Choroid plexus epithelial cell (primary cell): Measurements from ENCODE around the gene C21orf58.
A peak's percentile ranks its signal among the peaks of the same experiment; 100 is the strongest.

Experiments used
- DNase-seq: peaks from one replicate; pipeline ENCODE4 v3.0.0-alpha.2; 2010; ENCODE audit warnings: low read depth
- H3K4me3 ChIP-seq: 2 replicates; pipeline ENCODE4 v1.5.1; 2011; ENCODE audit warnings: low read depth, mild to moderate bottlenecking, control low read depth, low read length, moderate library complexity
- TF ChIP-seq, protein P1 (sequence below): conservative IDR thresholded peaks from 2 replicates; pipeline ENCODE4 v1.5.1; 2011; ENCODE audit warnings: low read depth, mild to moderate bottlenecking, control low read depth, inconsistent platforms, low read length, moderate library complexity

The C21orf58 gene

DNA sequence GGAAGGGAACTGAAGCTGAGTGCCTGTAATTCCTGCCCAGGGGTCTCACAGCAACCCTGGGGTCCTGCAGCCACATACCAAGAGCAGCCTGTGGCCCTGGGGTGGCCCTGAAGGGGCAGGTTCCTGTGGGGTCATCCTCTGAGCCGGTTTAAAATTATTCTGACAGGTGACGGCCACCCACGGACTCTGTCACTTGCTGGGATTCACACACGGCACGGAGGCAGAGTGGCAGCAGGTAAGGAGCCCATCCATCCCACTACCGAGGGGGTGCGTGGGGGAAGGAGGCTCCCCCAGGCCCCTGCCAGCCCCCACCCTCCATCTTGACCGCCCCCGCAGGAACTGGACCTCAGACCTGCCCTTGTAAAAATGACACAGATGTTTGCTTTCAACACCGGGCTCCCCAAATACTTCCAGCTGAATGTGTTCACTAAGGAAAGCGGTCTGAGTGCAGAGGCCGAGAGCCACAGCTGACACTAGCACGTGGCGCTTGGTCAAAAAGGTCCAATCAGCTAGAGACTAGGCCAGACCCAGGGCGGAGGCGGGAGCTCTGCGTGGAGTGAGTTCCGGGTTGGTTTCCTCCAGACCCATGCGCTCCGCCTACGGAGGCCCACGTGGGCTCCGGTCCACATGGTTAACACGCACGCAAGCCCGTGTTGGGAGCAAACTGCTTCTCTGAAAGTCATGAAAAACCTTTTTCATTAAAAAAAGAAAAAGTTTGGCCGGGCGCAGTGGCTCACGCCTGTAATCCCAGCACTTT, 27.5 kb downstream of the C21orf58 start:
- TF ChIP-seq, protein P1, sequence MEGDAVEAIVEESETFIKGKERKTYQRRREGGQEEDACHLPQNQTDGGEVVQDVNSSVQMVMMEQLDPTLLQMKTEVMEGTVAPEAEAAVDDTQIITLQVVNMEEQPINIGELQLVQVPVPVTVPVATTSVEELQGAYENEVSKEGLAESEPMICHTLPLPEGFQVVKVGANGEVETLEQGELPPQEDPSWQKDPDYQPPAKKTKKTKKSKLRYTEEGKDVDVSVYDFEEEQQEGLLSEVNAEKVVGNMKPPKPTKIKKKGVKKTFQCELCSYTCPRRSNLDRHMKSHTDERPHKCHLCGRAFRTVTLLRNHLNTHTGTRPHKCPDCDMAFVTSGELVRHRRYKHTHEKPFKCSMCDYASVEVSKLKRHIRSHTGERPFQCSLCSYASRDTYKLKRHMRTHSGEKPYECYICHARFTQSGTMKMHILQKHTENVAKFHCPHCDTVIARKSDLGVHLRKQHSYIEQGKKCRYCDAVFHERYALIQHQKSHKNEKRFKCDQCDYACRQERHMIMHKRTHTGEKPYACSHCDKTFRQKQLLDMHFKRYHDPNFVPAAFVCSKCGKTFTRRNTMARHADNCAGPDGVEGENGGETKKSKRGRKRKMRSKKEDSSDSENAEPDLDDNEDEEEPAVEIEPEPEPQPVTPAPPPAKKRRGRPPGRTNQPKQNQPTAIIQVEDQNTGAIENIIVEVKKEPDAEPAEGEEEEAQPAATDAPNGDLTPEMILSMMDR: no peak
- peak; percentile 78 for DNase-seq
- no peak overlapping the region for H3K4me3 ChIP-seq

DNA sequence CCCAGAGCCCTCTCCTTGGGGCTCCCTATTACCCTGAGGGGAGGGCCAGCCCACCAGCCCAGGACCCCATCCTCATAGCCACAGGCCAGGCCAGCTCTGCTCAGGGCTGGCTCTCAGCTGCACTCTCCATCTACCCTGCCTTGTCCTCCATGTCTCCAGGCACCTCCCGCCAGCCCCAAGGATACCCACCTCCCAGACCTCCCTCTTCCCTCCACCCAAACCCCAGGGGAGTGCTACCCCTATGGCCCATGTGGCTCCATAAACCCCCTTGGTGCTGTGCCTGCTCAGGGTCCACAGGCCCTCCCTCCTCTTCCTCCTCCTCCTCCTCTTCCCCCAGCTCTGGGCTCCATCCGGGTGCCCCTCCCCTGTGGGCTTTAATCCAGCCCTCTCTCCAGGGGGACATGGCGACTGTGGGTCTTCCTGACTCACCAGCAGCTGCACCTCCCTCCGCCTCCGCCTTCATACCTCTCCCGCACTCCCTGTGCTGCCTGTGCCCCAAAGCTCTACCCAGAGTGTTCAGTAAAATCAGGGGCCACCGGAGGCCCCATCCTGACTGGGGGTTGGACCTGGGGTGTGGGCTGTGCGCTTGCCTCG, 28.4 kb downstream of the C21orf58 start:
- TF ChIP-seq, protein P1: no peak
- peak; percentile 62 for DNase-seq
- H3K4me3 ChIP-seq: no peak overlapping the region

DNA sequence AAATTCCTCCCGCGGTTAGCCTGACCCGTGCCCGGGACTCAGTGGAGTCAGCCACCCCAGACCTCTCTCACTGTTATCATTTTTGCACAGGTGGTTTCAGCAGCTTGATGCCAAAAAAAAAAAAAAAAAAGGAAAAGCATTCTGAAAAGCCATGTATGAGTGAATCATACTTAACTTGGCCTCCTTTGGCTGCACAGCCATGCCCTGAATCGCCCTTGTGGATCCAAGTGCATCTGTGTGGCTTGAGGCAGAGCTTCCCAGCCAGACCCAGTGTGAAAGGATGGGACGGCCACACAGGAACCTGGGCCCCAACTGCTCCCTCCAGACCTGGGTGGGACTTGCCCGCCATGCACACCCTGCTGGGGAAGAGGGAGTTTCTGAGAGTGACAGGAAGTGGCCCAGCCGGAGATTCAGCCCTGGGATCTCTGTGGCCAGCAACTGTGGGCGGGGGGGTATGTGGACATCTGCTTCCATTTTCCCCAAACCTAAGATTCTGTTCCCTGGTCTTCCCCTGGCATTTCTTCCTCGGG, 29.0 kb downstream of the C21orf58 start:
- peak; percentile 69 for DNase-seq
- H3K4me3 ChIP-seq: no peak overlapping the region
- TF ChIP-seq, protein P1: no peak

DNA sequence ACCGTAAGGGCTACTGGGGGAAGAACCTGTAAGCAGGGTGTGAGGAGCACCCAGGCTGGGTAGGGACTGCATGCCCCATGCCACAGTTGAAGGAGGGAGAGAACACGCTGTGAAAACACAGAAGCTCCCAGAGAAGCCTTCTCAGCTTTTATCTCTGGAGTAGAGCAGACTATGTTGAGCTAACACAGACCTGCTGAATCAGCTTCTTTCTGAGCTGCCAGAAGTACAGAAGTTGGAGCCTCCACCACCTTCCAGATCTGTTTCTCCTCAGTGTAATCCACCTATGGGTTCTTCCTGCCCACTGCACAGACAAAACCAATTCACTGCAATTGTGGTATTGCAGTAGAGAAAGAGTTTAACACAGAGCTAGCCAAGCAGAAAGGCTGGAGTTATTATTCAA, 32.1 kb downstream of the C21orf58 start:
- no peak for DNase-seq
- TF ChIP-seq, protein P1: no peak
- H3K4me3 ChIP-seq: no peak overlapping the region

DNA sequence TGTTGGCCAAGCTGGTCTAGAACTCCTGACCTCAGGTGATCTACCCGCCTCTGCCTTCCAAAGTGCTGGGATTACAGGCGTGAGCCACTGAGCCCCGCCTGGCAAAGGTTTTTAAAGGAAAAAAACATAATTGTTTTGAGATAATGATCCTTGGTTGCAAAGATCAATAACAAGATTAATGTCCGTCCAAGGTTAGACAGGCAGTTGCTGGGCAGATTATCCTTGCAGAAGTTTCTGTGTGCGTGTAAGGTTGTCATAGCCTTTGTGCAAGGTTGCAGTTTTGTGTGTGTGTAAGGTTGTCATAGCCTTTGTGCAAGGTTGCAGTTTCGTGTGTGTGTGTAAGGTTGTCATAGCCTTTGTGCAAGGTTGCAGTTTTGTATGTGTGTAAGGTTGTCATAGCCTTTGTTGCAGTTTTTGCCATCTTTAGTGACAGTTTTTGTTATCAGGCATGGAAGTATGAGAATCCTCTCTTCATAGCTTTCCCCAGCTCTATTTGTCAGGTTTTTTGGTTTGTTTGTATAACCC, 34.0 kb downstream of the C21orf58 start:
- H3K4me3 ChIP-seq: no peak overlapping the region
- no peak for DNase-seq
- TF ChIP-seq, protein P1: no peak

DNA sequence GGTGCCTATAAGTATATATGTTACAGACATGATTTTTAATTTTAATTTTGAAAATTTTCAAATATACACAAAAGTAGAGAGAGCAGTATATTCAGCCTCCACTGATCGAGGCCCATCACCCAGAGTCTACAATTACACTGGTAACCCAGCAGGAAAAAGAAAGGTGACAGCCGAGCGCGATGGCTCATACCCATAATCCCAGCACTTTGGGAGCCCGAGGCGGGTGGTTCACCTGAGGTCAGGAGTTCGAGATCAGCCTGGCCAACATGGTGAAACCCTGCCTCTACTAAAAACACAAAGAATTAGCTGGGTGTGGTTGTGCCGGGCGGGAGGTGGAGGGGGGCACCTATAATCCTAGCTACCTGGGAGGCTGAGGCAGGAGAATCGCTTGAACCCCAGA, 36.1 kb downstream of the C21orf58 start:
- TF ChIP-seq, protein P1: no peak
- H3K4me3 ChIP-seq: no peak overlapping the region
- no peak for DNase-seq
